DOHH2 (cell line): ENCODE measurements around the gene MST1R.

Experiments
- CTCF ChIP-seq: fragments of 200-600 bp; sonication (generic); IDR thresholded peaks from one replicate; pipeline ENCODE4 v1.5.1; 2014; ENCODE audit warnings: antibody characterized with exemption, mild to moderate bottlenecking, low read depth, low read length; ENCODE audit not compliant: poor library complexity, severe bottlenecking
- EZH2phosphoT487 ChIP-seq: fragments of 200-600 bp; sonication (generic); IDR thresholded peaks from 2 replicates; pipeline ENCODE4 v1.6.1; 2017; ENCODE audit warnings: borderline replicate concordance, mild to moderate bottlenecking, antibody characterized with exemption, low read length, moderate library complexity, mixed read lengths

- TF ChIP-seq CTCF, result no peak
- TF ChIP-seq EZH2phosphoT487, result no peak
Observed at GRCh38 chr3:49916686-49917085, 13.0 kb upstream of the MST1R start.
